ENCODE results near the gene SLC26A9. TPM values are rescaled to one million over a fixed set of nuclear protein-coding genes. Genes with fewer than 3 reads are reported as not detected.

SLC26A9 gene
- total and polyA plus RNA-seq, 2 of the 4 experiments (the other 2 are of a cell fraction), result not detected

DNA sequence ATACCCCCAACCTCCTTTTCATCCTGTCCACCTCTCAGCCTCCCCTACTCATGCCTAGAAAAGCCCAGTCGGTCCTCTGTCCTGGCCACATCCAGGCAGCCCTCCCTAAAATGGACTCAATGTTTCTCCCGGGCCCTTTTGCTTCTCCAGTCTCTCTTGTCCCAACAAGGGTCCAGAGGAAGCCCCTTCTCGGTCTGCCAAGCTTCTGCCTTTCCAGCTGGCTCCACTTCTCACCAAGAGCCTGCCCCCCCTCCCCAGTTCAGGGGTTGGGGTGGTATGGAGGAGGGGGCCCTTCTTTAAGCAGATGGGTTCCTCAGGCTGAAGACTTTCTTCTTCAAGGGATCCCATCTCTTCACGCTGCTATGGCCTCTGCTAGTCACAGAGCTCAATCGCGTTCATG, 36.0 kb upstream of the SLC26A9 start:
- H3K36me3 ChIP-seq (ENCODE audit: control insufficient read depth, insufficient read depth, low read length), result no peaks in the 10 kb centered on the region
- no peak overlapping the region for H2BK20ac ChIP-seq (ENCODE audit: low read depth, low read length)
- H3K4me3 ChIP-seq (ENCODE audit: insufficient read depth, low read depth, low read length), result no peak overlapping the region
- no peaks in the 10 kb centered on the region for H3K4me1 ChIP-seq (ENCODE audit: control insufficient read depth, insufficient read depth, low read length)
- DNase-seq (no peak), ATAC-seq (ENCODE audit: low read depth) (no peak)
- no peak overlapping the region for H3K27ac ChIP-seq (ENCODE audit: insufficient read depth, low read length)
- H4K5ac ChIP-seq (ENCODE audit: low read depth, low read length), result no peak overlapping the region
- no peak overlapping the region for H2BK15ac ChIP-seq (ENCODE audit: low read depth, low read length)
- in situ Hi-C loops (cut with MboI; ENCODE audit: low sequenced_read_pairs) (no loop called here), dilution Hi-C loops (cut with HindIII; ENCODE audit: low sequenced_read_pairs, unreplicated experiment) (no loop called here), intact Hi-C loops (cut with micrococcal nuclease) (loop anchor here (10.0 kb wide), 1 partner anchor 384 kb away; no protein-coding TSS in a partner anchor)
- H4K8ac ChIP-seq (ENCODE audit: low read depth in 2 of 2, low read length in 2 of 2), result no peak overlapping the region
- ChIA-PET CTCF (interaction anchor here (1.0 to 2.5 kb wide), 2 partner anchors 124 to 320 kb away, joined by 8 to 20 read pairs; no protein-coding TSS in a partner anchor), POLR2A (ENCODE audit: unreplicated experiment) (no interaction called here)
- H3K23ac ChIP-seq (ENCODE audit: low read depth, low read length), result no peak overlapping the region
- no peaks in the 10 kb centered on the region for H3K79me1 ChIP-seq (ENCODE audit: low read depth in 1 of 2, low read length in 2 of 2)
- H3K18ac ChIP-seq (ENCODE audit: low read depth, low read length), result no peak overlapping the region
- H3K9me3 ChIP-seq (ENCODE audit: control insufficient read depth, insufficient read depth, low read length), result no peaks in the 10 kb centered on the region
- no peak overlapping the region for H2AFZ ChIP-seq (replicated peaks; ENCODE audit: low read length, poor library complexity)
- TF ChIP-seq FOS (IDR thresholded peaks at IDR 0.05; ENCODE audit: low read depth, low read length) (no peak), CHD1 (IDR thresholded peaks at IDR 0.05; ENCODE audit: low read depth, low read length) (no peak)
- TF ChIP-seq, protein P1, sequence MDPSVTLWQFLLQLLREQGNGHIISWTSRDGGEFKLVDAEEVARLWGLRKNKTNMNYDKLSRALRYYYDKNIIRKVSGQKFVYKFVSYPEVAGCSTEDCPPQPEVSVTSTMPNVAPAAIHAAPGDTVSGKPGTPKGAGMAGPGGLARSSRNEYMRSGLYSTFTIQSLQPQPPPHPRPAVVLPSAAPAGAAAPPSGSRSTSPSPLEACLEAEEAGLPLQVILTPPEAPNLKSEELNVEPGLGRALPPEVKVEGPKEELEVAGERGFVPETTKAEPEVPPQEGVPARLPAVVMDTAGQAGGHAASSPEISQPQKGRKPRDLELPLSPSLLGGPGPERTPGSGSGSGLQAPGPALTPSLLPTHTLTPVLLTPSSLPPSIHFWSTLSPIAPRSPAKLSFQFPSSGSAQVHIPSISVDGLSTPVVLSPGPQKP (IDR thresholded peaks at IDR 0.05; ENCODE audit: borderline replicate concordance, low read depth, low read length), result no peak
- no peak overlapping the region for H3K4ac ChIP-seq (ENCODE audit: low read depth, low read length)
- no peak overlapping the region for H2BK120ac ChIP-seq (ENCODE audit: low read depth, low read length)
- BruUV-seq (replicated peaks), result no TSS peak
- no peak overlapping the region for H3K56ac ChIP-seq (ENCODE audit: extremely low read depth, insufficient read depth, low read length)
- no peaks in the 10 kb centered on the region for H3K27me3 ChIP-seq (ENCODE audit: control insufficient read depth, insufficient read depth, low read length)
- no peaks in the 10 kb centered on the region; the same call in 1 of the 2 replicates for H4K20me1 ChIP-seq (ENCODE audit: insufficient read depth, low read length)
- H2BK5ac ChIP-seq (ENCODE audit: low read depth, low read length, poor library complexity, severe bottlenecking), result no peak overlapping the region
- H2AK5ac ChIP-seq (ENCODE audit: low read depth, low read length), result no peak overlapping the region
- no peak overlapping the region for H4K91ac ChIP-seq (ENCODE audit: insufficient read depth, low read depth, low read length)
- WGBS, 2 experiments (ENCODE audit: extremely low coverage in 2 of 2, insufficient read length in 1 of 2), result 80% methylated on average over 1 of the region's 6 CpGs; no CpG with 5 or more reads in 1 of the 2 experiments
- H3K9ac ChIP-seq (ENCODE audit: low read depth, low read length), result no peak overlapping the region
- H3K4me2 ChIP-seq (ENCODE audit: low read depth, low read length), result no peak overlapping the region
- H2AK9ac ChIP-seq (replicated peaks; ENCODE audit: low read depth, low read length, poor library complexity), result no peak overlapping the region
- H3K9me1 ChIP-seq (ENCODE audit: insufficient read depth, low read length), result peaks cover 10% of the 10 kb centered on the region
- no peak overlapping the region for H3K14ac ChIP-seq (replicated peaks; ENCODE audit: low read depth, low read length)
